Non-pigmented ciliary epithelial cell (primary cell): ENCODE results near the gene TCP11.
A peak's percentile ranks its signal among the peaks of the same experiment; 100 is the strongest.
"Not testable (repeated sequence)": the region's sequence is repeated elsewhere in the genome, so short reads cannot be mapped to it uniquely, and the experiment has no call there.

Experiments
- DNase-seq: peaks from one replicate; pipeline ENCODE4 v3.0.0-alpha.2; 2010; ENCODE audit warnings: low read depth

Gene TCP11

DNA sequence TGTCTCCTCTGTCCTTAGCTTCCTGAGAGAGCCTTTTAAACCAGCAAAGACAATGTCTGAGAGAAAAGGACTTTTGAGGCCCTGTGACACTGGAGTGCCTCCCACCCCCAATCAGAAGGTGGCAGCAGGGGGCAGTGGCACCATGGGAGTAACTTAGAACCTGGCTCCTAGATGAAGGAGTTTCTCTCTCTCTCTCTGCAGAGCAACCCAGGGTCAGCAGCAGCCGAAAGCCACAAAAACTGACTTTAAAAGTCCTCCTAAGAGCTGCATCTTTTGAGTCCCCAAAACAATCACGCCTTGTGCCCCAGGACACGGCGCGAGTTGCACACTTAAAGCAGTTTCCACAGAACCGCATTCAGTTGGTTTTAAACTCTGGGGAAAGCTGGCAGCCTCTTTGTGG is 5.3 kb upstream of the TCP11 start:
- DNase-seq, result no peak

GRCh38 chr6:35145757-35146156 is 4.6 kb upstream of the TCP11 start:
- DNase-seq, result no peak

- DNase-seq, result no peak
These were observed 1.7 kb upstream of the TCP11 start for GRCh38 chr6:35142588-35143569.

DNA sequence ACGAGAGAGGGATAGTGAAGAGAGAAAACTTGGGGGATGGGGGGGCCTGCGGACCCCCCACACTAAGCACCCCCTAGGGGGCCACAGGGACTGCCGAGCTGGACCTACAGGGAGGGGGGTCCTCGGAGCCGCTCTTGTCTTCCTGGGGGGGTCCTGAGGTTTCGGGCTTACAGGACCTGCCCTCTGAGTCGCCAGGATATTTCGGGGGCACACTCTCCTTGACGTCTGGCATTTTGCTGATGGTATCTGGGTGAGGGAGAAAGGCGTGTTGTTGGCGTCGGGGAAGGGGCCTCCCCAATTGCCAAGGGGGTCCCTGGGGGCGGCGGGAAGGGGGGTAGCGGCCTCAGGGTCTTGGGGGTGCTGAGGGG is 516 bp downstream of the TCP11 start:
- no peak for DNase-seq

GRCh38 chr6:35139924-35140638 is 1.1 kb downstream of the TCP11 start:
- peak; percentile 28 for DNase-seq

- DNase-seq, result no peak
These were observed 1.7 kb downstream of the TCP11 start for GRCh38 chr6:35139470-35139869.

DNA sequence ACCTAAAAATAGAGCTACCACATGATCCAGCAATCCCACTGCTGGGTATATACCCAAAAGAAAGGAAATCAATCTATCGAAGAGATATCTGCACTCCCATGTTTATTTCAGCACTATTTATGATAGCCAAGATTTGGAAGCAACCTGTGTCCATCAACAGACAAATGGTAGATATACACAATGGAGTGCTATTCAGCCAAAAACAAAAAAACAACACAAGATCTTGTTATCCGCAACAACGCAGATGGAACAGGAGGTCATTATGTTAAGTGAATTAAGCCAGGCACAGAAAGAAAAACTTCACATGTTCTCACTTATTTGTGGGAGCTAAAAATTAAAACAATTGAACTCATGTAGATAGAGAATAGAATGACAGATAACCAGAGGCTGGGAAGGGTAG is 2.9 kb downstream of the TCP11 start:
- DNase-seq, result not testable (repeated sequence)

- DNase-seq, result no peak
These were observed 5.0 kb downstream of the TCP11 start for GRCh38 chr6:35136185-35136584.

DNA sequence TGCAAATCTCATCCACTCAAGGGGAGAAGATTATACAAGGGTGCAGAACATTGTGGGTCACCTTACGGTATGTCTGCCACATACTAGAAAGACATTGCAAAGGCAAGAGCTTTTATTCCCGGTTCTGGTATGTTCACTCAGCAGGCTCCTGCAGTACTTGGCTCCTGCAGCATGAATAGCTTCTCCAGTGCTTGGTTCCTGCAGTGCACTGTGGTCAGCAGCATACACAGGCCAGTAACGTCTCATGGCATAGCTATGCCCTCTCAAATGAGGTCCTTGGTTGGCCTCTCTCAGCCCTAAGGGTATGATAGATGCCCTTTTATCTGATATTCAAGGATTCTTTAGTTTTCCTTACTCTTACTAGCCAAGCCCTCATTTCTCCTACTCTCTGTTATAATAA is 12.6 kb downstream of the TCP11 start:
- no peak for DNase-seq

GRCh38 chr6:35128042-35128441 is 13.1 kb downstream of the TCP11 start:
- no peak for DNase-seq

DNA sequence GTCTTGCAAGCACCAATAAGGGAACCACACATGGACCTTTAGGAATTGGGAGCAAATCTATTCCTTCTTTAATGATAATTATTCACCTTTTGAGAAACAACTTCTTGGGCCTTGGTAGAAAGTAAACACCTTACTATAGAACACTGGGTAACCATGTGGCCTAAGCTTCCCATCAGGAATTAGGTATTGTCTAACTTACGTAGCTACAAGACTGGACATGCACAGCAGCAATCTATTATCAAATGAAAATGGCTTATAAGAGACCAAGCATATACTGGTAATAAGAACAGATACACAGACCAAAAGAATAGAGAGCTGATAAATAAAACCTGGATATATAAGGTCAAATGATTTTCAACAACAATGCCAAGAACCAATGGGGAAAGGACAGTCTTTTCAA is 16.8 kb downstream of the TCP11 start:
- no peak for DNase-seq

DNA sequence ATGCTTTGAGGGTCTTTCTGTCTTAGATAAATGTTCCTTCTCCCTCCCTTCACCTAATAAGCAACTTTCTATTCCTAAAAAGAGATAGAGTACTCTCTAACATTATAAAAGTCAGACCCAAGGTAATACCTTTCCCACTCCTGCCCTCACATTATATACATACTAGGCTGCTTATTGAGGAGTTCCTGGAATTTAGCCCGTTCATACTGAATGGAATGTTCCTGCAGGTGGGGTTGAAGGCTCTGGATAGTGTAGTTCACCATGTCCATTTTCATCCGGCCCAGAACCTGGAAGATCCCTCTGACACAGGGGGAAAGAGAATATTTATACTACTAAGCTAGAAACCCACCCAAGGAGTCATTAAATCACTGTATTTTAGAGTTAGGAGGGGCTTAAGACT is 20.4 kb downstream of the TCP11 start:
- no peak for DNase-seq

- no peak for DNase-seq
These were observed 32.7 kb downstream of the TCP11 start for GRCh38 chr6:35108309-35108885.

GRCh38 chr6:35107761-35108160 is 33.4 kb downstream of the TCP11 start:
- not testable (repeated sequence) for DNase-seq

DNA sequence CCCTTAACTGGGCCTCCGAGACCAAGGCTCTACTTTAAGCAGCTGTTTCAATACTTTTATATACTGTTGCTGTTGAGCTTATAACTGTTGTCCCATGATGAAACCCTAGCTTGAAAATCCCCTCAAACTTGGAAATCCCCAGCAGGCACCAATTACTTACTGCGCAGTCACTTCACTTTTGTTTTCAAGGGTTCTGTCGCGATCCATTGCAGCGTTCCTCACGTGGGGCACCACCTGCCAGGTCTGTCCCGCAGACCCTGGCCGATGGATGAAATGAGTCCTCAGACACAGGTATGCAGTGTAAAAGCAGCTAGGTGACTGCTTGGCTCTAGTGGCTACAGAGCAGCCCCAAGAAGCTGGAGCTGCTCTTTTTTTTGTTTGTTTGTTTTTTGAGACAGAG is 33.9 kb downstream of the TCP11 start:
- DNase-seq, result not testable (repeated sequence)

- not testable (repeated sequence) for DNase-seq
These were observed 35.1 kb downstream of the TCP11 start for GRCh38 chr6:35106061-35106460.

DNA sequence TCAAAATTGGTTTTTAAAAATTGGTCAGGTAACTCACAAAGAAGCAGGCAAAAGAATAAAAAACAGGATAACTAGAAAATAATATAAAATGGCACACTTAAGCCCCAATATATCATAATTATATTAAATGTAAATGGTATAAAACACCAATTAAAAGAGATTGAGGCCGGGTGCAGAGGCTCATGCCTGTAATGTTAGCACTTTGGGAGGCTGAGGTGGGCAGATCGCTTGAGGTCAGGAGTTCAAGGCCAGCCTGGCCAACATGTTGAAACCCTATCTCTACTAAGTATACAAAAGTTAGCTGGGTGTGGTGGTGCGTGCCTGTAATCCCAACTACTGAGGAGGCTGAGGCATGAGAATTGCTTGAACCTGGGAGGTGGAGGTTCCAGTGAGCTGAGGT is 36.1 kb downstream of the TCP11 start:
- DNase-seq, result no peak

DNA sequence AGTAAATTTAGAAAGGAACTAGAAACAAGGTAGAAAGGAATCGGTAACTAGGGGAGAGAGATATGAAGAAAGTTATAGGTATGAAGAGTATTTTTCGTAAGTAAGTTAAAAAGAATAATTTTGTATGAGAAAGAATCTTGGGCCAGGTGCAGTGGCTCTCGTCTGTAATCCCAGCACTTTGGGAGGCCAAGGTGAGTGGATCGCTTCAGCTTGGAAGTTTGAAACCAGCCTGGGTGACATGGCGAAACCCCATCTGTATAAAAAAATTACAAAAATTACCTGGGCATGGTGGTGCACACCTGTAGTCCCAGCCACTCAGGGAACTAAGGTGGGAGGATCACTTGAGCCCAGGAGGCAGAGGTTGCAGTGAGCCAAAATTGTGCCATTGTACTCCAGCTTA is 42.0 kb downstream of the TCP11 start:
- no peak for DNase-seq

GRCh38 chr6:35096129-35096862 is 44.8 kb downstream of the TCP11 start:
- peak; percentile 67 for DNase-seq

DNA sequence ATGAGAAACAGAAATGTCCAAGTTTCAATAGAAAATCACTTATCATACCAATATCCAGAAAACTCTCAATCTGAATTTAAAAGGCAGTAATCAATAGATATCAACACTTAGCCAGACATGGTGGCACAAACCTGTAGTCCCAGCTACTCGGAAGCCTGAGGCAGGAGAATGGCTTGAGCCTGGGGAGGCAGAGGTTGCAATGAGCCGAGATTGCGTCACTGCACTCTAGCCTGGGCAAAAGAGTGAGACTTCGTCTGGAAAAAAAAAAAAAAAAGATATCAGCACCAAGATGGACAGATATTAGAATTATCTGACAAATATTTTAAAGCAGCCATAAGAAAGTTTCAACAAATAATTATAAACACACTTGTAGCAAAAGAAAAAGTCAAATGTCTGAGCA is 47.0 kb downstream of the TCP11 start:
- DNase-seq, result no peak

DNA sequence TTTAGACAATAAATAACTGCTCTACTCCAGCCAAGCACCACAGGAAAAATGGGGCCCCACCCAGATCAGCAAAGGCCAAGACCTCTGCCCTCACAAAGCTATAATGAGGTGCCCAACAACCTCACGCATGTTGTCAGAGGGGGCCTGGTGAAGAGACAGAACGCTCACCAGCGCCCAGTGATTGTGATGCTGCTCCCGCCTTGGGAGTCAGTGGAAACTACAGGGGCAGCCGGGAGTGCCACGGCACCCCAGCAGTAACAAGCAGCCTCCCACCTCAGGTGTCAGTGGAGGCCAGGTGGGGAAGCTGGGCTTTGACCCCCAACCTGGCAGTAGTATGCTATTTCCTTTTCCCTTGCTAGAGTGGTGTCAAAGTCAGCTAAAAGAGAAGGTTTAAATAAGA is 47.4 kb downstream of the TCP11 start:
- no peak for DNase-seq

- no peak for DNase-seq
These were observed 48.1 kb downstream of the TCP11 start for GRCh38 chr6:35093118-35093445.
